Gastrocnemius medialis (tissue), 4 donors: Measurements from ENCODE around the gene ILKAP. TPM values are rescaled to one million over a fixed set of nuclear protein-coding genes. Genes with fewer than 3 reads are reported as not detected.
A peak's percentile ranks its signal among the peaks of the same experiment; 100 is the strongest.

Experiments used
- ATAC-seq, 2 donors: fragments of 150-250 bp; one replicate each; pipeline ENCODE4 v1.9.1; 2016
- DNase-seq, 2 donors: peaks; one replicate each; pipeline ENCODE4 v3.0.0-alpha.2; 2019
- H3K27ac ChIP-seq, 4 donors: fragments of 200-600 bp; sonication (generic); 1 replicate in 1 of 4; 2 replicates in 3 of 4; pipeline ENCODE4 v1.5.1; 2016 to 2018; ENCODE audit warnings: mild to moderate bottlenecking in 2 of 4, moderate library complexity in 1 of 4
- H3K27me3 ChIP-seq, 3 donors: fragments of 200-600 bp; sonication (generic) in 2 of 3; 1 replicate in 1 of 3; 2 replicates in 2 of 3; pipeline versions ENCODE4 v1.5.1 to v1.6.0; 2016 to 2019; ENCODE audit warnings: mild to moderate bottlenecking in 1 of 3, moderate library complexity in 1 of 3
- H3K36me3 ChIP-seq, 2 donors: fragments of 200-600 bp; sonication (generic) in 1 of 2; one replicate each; pipeline ENCODE4 v1.5.1; 2017 to 2018
- H3K4me1 ChIP-seq, 2 donors: fragments of 200-600 bp; sonication (generic) in 1 of 2; one replicate each; pipeline ENCODE4 v1.5.1; 2016 to 2017; ENCODE audit warnings: mild to moderate bottlenecking in 2 of 2
- H3K4me3 ChIP-seq, 4 donors: fragments of 200-600 bp; sonication (generic) in 3 of 4; 1 replicate in 1 of 4; 2 replicates in 3 of 4; pipeline ENCODE4 v1.5.1; 2016 to 2019; ENCODE audit warnings: mild to moderate bottlenecking in 2 of 4
- H3K9me3 ChIP-seq, 3 donors: fragments of 200-600 bp; sonication (generic) in 2 of 3; 1 replicate in 1 of 3; 2 replicates in 2 of 3; pipeline ENCODE4 v1.5.1; 2016 to 2019
- CTCF ChIP-seq, 5 experiments: fragments of 450-650 bp in 3 of 5; fragments of 200-600 bp in 2 of 5; sonication (generic) in 2 of 5; IDR thresholded peaks in 4 of 5; conservative IDR thresholded peaks in 1 of 5; 1 replicate in 4 of 5; 2 replicates in 1 of 5; pipeline ENCODE4 v1.5.1; 2016 to 2019; ENCODE audit warnings: antibody characterized with exemption in 5 of 5, mild to moderate bottlenecking in 3 of 5, moderate library complexity in 3 of 5
- POLR2A ChIP-seq, 2 donors: fragments of 450-650 bp; IDR thresholded peaks; one replicate each; pipeline ENCODE4 v1.6.1; 2017; ENCODE audit warnings: antibody characterized with exemption in 2 of 2, mild to moderate bottlenecking in 2 of 2, moderate library complexity in 2 of 2
- in situ Hi-C, 4 donors: fragments of 200-750 bp; cut with MboI; loops; one replicate each; pipeline versions ENCODE4 v1.15.0 to v1.8.0; 2017; ENCODE audit warnings: low sequenced_read_pairs in 4 of 4
- intact Hi-C: fragments of 100-400 bp; cut with DNase I; formaldehyde crosslinking; loops from one replicate; pipeline ENCODE4 v1.15.1; 2023; ENCODE audit warnings: low total_unique reads
- total RNA-seq, 4 donors: library from RNA; depleted of rRNA; stranded (reverse); fragments of >200 nt; gene quantifications; one replicate each; pipeline versions ENCODE4 v1.1.0 to v1.2.3, GENCODE V29; 2016

Gene ILKAP
- total RNA-seq, 4 donors from 2014 or later: 16.6 to 30.1 (median 23.3) TPM

- Histone ChIP-seq H3K27me3 (no peaks in the 10 kb centered on the region), H3K36me3 (peaks cover 0 to 13% of the 10 kb centered on the region in 2 donors), H3K4me3 (no peak overlapping the region), H3K4me1 (peaks cover 63 to 65% of the 10 kb centered on the region in 2 donors), H3K9me3 (no peaks in the 10 kb centered on the region), H3K27ac (peak overlapping the region; percentile 66 to 78 (median 74))
- peak in 1 of 2 donors; percentile 10 for DNase-seq
- in situ Hi-C loops (no loop called here), intact Hi-C loops (loop anchor here (2.0 kb wide), 1 partner anchor 43 kb away; no protein-coding TSS in a partner anchor)
- TF ChIP-seq CTCF (IDR thresholded peaks at IDR 0.05 in 4 of 5, conservative IDR thresholded peaks at IDR 0.05 in 1 of 5): no peak
- TF ChIP-seq POLR2A (IDR thresholded peaks at IDR 0.05): no peak
- ATAC-seq: no peak
Measured at GRCh38 chr2:238243496-238244076, 40.1 kb upstream of the ILKAP start.

- H3K4me1 ChIP-seq: peaks cover 58% of the 10 kb centered on the region in 2 donors
- H3K9me3 ChIP-seq: no peaks in the 10 kb centered on the region
- no peak for TF ChIP-seq POLR2A (IDR thresholded peaks at IDR 0.05)
- no peak for TF ChIP-seq CTCF (IDR thresholded peaks at IDR 0.05 in 4 of 5, conservative IDR thresholded peaks at IDR 0.05 in 1 of 5)
- peaks cover 0 to 13% of the 10 kb centered on the region in 2 donors for H3K36me3 ChIP-seq
- intact Hi-C loops: loop anchor here (2.0 kb wide), 1 partner anchor 44 kb away; no protein-coding TSS in a partner anchor
- in situ Hi-C loops: no loop called here
- H3K4me3 ChIP-seq: no peak overlapping the region
- H3K27me3 ChIP-seq: no peaks in the 10 kb centered on the region
- peak overlapping the region; percentile 66 to 78 (median 74) for H3K27ac ChIP-seq
- DNase-seq (peak; percentile 37 to 81), ATAC-seq (peak in 1 of 2 donors; percentile 15)
Measured at GRCh38 chr2:238242731-238243495, 39.4 kb upstream of the ILKAP start.

DNA sequence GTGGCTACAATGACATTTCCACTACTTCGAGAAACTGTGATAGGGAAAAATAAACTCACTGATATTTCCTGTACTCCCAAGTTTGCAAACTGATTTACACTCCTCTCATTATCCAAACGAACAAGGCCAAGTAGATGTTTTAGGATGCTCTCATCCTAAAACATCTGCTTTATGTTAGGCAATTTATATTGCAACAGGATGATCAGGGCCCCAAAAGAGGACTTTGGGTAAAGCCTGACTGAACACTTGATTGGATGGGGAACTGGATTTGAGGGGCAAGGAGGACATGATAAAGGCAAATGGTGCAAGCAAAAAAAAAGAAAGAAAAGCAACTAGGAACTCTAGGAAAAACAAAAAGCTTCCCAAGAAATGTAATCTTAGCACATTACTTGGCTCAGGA lies 38.5 kb upstream of the ILKAP start:
- ATAC-seq: no peak
- intact Hi-C loops: loop anchor here (2.0 kb wide), 1 partner anchor 45 kb away; no protein-coding TSS in a partner anchor
- H3K36me3 ChIP-seq: peaks cover 0 to 13% of the 10 kb centered on the region in 2 donors
- no peaks in the 10 kb centered on the region for H3K9me3 ChIP-seq
- peak overlapping the region; percentile 66 to 78 (median 74) for H3K27ac ChIP-seq
- in situ Hi-C loops: no loop called here
- H3K4me1 ChIP-seq: peaks cover 49% of the 10 kb centered on the region in 2 donors
- no peak overlapping the region for H3K4me3 ChIP-seq
- H3K27me3 ChIP-seq: no peaks in the 10 kb centered on the region
- DNase-seq: no peak
- TF ChIP-seq POLR2A (IDR thresholded peaks at IDR 0.05) (no peak), CTCF (IDR thresholded peaks at IDR 0.05 in 4 of 5, conservative IDR thresholded peaks at IDR 0.05 in 1 of 5) (no peak)

DNA sequence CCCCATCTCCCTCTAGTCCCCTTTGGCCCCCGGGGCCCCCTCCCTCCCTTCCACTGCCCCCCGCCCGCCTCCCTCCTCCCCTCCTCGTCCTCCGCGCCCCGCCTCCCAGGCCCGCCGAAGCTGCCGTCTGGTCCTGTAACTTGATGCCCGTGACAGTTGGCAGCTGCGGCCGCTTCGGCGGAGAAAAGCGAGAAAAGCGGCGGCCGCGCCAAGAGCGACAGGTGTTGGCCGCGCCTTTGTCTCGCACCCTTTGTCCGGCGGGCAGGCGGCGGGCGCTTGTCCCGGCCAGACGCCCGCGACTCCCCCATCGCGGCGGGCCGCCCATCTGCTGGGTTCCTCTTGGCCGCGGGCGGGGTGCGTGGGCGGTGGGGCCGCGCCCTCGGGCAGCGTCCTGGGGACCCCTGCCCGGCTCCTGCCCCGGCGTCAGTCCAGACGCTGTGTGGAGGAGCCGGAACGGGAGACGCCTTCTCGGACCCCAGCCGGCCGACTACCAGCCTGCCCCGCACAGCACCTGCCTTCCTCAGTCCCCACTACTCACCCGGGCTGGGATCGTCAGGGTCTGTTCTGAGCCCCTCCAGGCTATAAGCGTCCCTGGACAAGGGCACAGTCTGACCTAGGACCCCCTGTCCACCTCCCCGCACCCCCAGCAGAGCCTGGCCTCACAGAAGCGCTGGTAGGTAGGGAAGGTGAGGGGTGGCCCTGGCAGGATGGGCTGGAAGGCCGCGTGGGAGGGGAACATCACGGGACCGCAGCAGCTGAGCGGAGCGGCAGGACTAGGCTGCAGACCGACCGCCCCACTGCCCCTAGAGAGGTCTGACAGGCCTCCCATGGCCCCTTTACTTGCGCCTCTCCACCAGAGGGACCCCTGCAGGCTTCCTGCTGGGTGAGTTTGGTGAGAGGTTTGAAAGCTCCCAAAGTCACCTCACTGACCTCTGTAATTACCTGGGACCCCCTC lies 37.5 kb upstream of the ILKAP start:
- Histone ChIP-seq H3K36me3 (peaks cover 0 to 11% of the 10 kb centered on the region in 2 donors), H3K4me1 (peaks cover 40 to 41% of the 10 kb centered on the region in 2 donors), H3K9me3 (no peaks in the 10 kb centered on the region), H3K27me3 (no peaks in the 10 kb centered on the region), H3K27ac (peak overlapping the region; percentile 66 to 78 (median 74)), H3K4me3 (peak overlapping the region; percentile 39 to 65 (median 56))
- DNase-seq: peak; percentile 83 to 93
- intact Hi-C loops: no loop called here
- in situ Hi-C loops: no loop called here
- ATAC-seq: peak; percentile 68 to 73
- TF ChIP-seq CTCF (IDR thresholded peaks at IDR 0.05 in 4 of 5, conservative IDR thresholded peaks at IDR 0.05 in 1 of 5) (peak in 2 of 5 experiments; percentile 6 to 11), POLR2A (IDR thresholded peaks at IDR 0.05) (peak; percentile 8 to 27)
